Measurements from ENCODE around the gene NPC1. TPM values are rescaled to one million over a fixed set of nuclear protein-coding genes. Genes with fewer than 3 reads are reported as not detected.
"Not testable (repeated sequence)": the region's sequence is repeated elsewhere in the genome, so short reads cannot be mapped to it uniquely, and the experiment has no call there.

Gene NPC1
- total RNA-seq, 3 donors from 2014 or later, result 39.5 to 100 (median 81.3) TPM

GRCh38 chr18:23519734-23520133 is 66.6 kb downstream of the NPC1 start:
- no peaks in the 10 kb centered on the region for H3K4me1 ChIP-seq
- no peak for DNase-seq (ENCODE audit: low spot score in 2 of 2)
- TF ChIP-seq POLR2AphosphoS5 (IDR thresholded peaks at IDR 0.05), result no peak
- TF ChIP-seq CTCF (IDR thresholded peaks at IDR 0.05), result no peak
- no peak for TF ChIP-seq POLR2A (IDR thresholded peaks at IDR 0.05)
- H3K36me3 ChIP-seq, result no peaks in the 10 kb centered on the region
- H3K27ac ChIP-seq, result peak overlapping the region in 1 of 2 donors; percentile 25
- intact Hi-C loops (cut with DNase I; ENCODE audit: low total_unique reads), result loop anchor here (10.0 kb wide), 1 partner anchor 75 kb away; no protein-coding TSS in a partner anchor
- H3K4me3 ChIP-seq, result no peak overlapping the region
- no peaks in the 10 kb centered on the region for H3K9me3 ChIP-seq
- H3K27me3 ChIP-seq, result no peaks in the 10 kb centered on the region

- intact Hi-C loops (cut with DNase I; ENCODE audit: low total_unique reads), result loop anchor here (10.0 kb wide), 1 partner anchor 79 kb away; no protein-coding TSS in a partner anchor
- Histone ChIP-seq H3K4me1 (no peaks in the 10 kb centered on the region), H3K4me3 (no peak overlapping the region), H3K27me3 (no peaks in the 10 kb centered on the region), H3K36me3 (no peaks in the 10 kb centered on the region), H3K27ac (peak overlapping the region in 1 of 2 donors; percentile 12), H3K9me3 (no peaks in the 10 kb centered on the region)
- TF ChIP-seq CTCF (IDR thresholded peaks at IDR 0.05) (peak; percentile 56 to 83 (median 75)), POLR2A (IDR thresholded peaks at IDR 0.05) (no peak), POLR2AphosphoS5 (IDR thresholded peaks at IDR 0.05) (peak in 1 of 3 donors; percentile 58)
- peak; percentile 51 to 73 for DNase-seq (ENCODE audit: low spot score in 2 of 2)
Measured at GRCh38 chr18:23515911-23516546, 70.3 kb downstream of the NPC1 start.

GRCh38 chr18:23512641-23513040 is 73.7 kb downstream of the NPC1 start:
- no peak for DNase-seq (ENCODE audit: low spot score in 2 of 2)
- intact Hi-C loops (cut with DNase I; ENCODE audit: low total_unique reads), result loop anchor here (10.0 kb wide), 1 partner anchor 82 kb away; no protein-coding TSS in a partner anchor
- TF ChIP-seq CTCF (IDR thresholded peaks at IDR 0.05), result no peak
- no peak for TF ChIP-seq POLR2AphosphoS5 (IDR thresholded peaks at IDR 0.05)
- no peak for TF ChIP-seq POLR2A (IDR thresholded peaks at IDR 0.05)
- Histone ChIP-seq H3K36me3 (no peaks in the 10 kb centered on the region), H3K27me3 (no peaks in the 10 kb centered on the region), H3K4me3 (no peak overlapping the region), H3K9me3 (no peaks in the 10 kb centered on the region), H3K4me1 (no peaks in the 10 kb centered on the region), H3K27ac (no peak overlapping the region)

- H3K27me3 ChIP-seq; DNase-seq (ENCODE audit: low spot score in 2 of 2); H3K4me3 ChIP-seq; H3K9me3 ChIP-seq; H3K27ac ChIP-seq; H3K36me3 ChIP-seq; H3K4me1 ChIP-seq: not testable (repeated sequence)
- intact Hi-C loops (cut with DNase I; ENCODE audit: low total_unique reads), result loop anchor here (10.0 kb wide), 1 partner anchor 83 kb away; no protein-coding TSS in a partner anchor
Measured at GRCh38 chr18:23512216-23512615, 74.1 kb downstream of the NPC1 start.

- H3K4me1 ChIP-seq; DNase-seq (ENCODE audit: low spot score in 2 of 2); H3K9me3 ChIP-seq; H3K27me3 ChIP-seq; H3K27ac ChIP-seq; H3K36me3 ChIP-seq; H3K4me3 ChIP-seq: not testable (repeated sequence)
- intact Hi-C loops (cut with DNase I; ENCODE audit: low total_unique reads), result loop anchor here (10.0 kb wide), 1 partner anchor 84 kb away; no protein-coding TSS in a partner anchor
Measured at GRCh38 chr18:23510923-23511322, 75.4 kb downstream of the NPC1 start.

- Histone ChIP-seq H3K36me3 (no peaks in the 10 kb centered on the region), H3K4me3 (no peak overlapping the region), H3K9me3 (no peaks in the 10 kb centered on the region), H3K27ac (no peak overlapping the region), H3K4me1 (peaks cover 0 to 6% of the 10 kb centered on the region in 2 donors), H3K27me3 (no peaks in the 10 kb centered on the region)
- intact Hi-C loops (cut with DNase I; ENCODE audit: low total_unique reads), result loop anchor here (10.0 kb wide), 2 partner anchors 188 to 732 kb away; no protein-coding TSS in a partner anchor
- DNase-seq (ENCODE audit: low spot score in 2 of 2), result no peak
- TF ChIP-seq CTCF (IDR thresholded peaks at IDR 0.05) (no peak), POLR2AphosphoS5 (IDR thresholded peaks at IDR 0.05) (no peak), POLR2A (IDR thresholded peaks at IDR 0.05) (no peak)
Measured at GRCh38 chr18:23506393-23506792, 79.9 kb downstream of the NPC1 start.
